Measurements from ENCODE around the gene RBM24.

DNA sequence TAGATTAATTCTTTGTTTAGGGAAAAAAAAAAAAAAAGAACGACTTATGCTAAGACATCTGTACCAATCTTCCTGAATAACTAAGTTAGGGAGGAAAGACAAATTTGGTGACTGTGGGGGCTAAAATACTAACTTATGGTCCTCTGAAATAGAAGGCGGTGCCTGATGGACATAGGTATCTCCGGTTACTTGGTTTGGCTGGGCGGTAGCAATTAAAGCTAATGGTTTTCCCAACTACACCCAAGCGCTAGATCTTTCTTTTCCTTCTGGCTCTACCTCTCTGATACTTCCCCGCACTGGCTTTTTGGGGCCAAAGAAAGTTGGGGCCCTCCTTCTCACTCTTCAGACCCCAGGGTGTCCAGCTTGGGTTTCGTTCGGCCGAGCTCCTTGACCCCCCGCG lies 1.0 kb upstream of the RBM24 start:
- TF ChIP-seq, protein P1, sequence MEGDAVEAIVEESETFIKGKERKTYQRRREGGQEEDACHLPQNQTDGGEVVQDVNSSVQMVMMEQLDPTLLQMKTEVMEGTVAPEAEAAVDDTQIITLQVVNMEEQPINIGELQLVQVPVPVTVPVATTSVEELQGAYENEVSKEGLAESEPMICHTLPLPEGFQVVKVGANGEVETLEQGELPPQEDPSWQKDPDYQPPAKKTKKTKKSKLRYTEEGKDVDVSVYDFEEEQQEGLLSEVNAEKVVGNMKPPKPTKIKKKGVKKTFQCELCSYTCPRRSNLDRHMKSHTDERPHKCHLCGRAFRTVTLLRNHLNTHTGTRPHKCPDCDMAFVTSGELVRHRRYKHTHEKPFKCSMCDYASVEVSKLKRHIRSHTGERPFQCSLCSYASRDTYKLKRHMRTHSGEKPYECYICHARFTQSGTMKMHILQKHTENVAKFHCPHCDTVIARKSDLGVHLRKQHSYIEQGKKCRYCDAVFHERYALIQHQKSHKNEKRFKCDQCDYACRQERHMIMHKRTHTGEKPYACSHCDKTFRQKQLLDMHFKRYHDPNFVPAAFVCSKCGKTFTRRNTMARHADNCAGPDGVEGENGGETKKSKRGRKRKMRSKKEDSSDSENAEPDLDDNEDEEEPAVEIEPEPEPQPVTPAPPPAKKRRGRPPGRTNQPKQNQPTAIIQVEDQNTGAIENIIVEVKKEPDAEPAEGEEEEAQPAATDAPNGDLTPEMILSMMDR (IDR thresholded peaks at IDR 0.05; ENCODE audit: low read depth, low read length), result no peak
- TF ChIP-seq EZH2phosphoT487 (IDR thresholded peaks at IDR 0.05; ENCODE audit: low read depth), result no peak
